OCI-LY7 (cell line): Measurements from ENCODE around the gene CLDN9. TPM values are rescaled to one million over a fixed set of nuclear protein-coding genes. Genes with fewer than 3 reads are reported as not detected.

Source experiments
- BruUV-seq: library from RNA; stranded (reverse); fragments of 400-500 nt; replicated peaks from 2 replicates; lab custom pipeline; 2021; lab: Mats Ljungman, UMichigan
- CTCF ChIA-PET: fragments of 300-600 bp; sonication (Branson Sonifier 250); formaldehyde crosslinking; loops from one replicate; lab custom pipeline; 2022; ENCODE audit warnings: antibody characterized with exemption; ENCODE audit not compliant: unreplicated experiment; lab: Charles Lee
- POLR2A ChIA-PET: fragments of 300-600 bp; sonication (Branson Sonifier 250); formaldehyde crosslinking; loops from one replicate; lab custom pipeline; 2022; ENCODE audit warnings: antibody characterized with exemption; lab: Charles Lee
- DNase-seq: peaks from one replicate; pipeline ENCODE4 v3.0.0-alpha.2; 2015; ENCODE audit warnings: low spot score
- H2AFZ ChIP-seq: fragments of 200-600 bp; sonication (generic), shearing (Covaris generic); 2 replicates; pipeline ENCODE4 v1.6.1; 2014; ENCODE audit warnings: mild to moderate bottlenecking, antibody characterized with exemption, low read length, moderate library complexity
- H3K27ac ChIP-seq: fragments of 200-600 bp; sonication (generic); 2 replicates; pipeline ENCODE4 v1.5.1; 2014; ENCODE audit warnings: mixed run types, low read depth, mild to moderate bottlenecking, moderate library complexity, low read length, inconsistent platforms; ENCODE audit not compliant: poor library complexity, severe bottlenecking
- H3K36me3 ChIP-seq: fragments of 200-600 bp; sonication (generic); 2 replicates; pipeline ENCODE4 v1.6.1; 2014; ENCODE audit warnings: mild to moderate bottlenecking, antibody characterized with exemption, low read length, moderate library complexity, mixed read lengths; ENCODE audit not compliant: insufficient read depth
- H3K4me1 ChIP-seq: fragments of 200-600 bp; sonication (generic); 2 replicates; pipeline ENCODE4 v1.5.1; 2014; ENCODE audit warnings: mild to moderate bottlenecking, low read length; ENCODE audit not compliant: insufficient read depth, poor library complexity, severe bottlenecking
- H3K4me2 ChIP-seq: fragments of 200-600 bp; sonication (generic); 2 replicates; pipeline ENCODE4 v1.6.1; 2014; ENCODE audit warnings: mild to moderate bottlenecking, low read length
- H3K4me3 ChIP-seq: fragments of 200-600 bp; sonication (generic); 2 replicates; pipeline ENCODE4 v1.5.1; 2014; ENCODE audit warnings: mild to moderate bottlenecking, low read depth, low read length; ENCODE audit not compliant: poor library complexity, severe bottlenecking
- H3K79me2 ChIP-seq: fragments of 200-600 bp; sonication (generic); 2 replicates; pipeline ENCODE4 v1.6.1; 2016; ENCODE audit warnings: low read depth, mild to moderate bottlenecking, low read length, moderate library complexity, mixed read lengths; ENCODE audit not compliant: insufficient read depth
- H3K9me2 ChIP-seq: fragments of 200-600 bp; sonication (generic); 2 replicates; pipeline ENCODE4 v1.6.1; 2016; ENCODE audit warnings: mild to moderate bottlenecking, low read length, mixed read lengths; ENCODE audit not compliant: insufficient read depth
- H3K9me3 ChIP-seq: fragments of 200-600 bp; sonication (generic); 2 replicates; pipeline ENCODE4 v1.6.1; 2014; ENCODE audit warnings: mild to moderate bottlenecking, mixed run types, low read length, mixed read lengths
- H4K20me1 ChIP-seq: fragments of 200-600 bp; sonication (generic); 2 replicates; pipeline ENCODE4 v1.6.1; 2014; ENCODE audit warnings: mild to moderate bottlenecking, antibody characterized with exemption, low read length, moderate library complexity, mixed read lengths; ENCODE audit not compliant: insufficient read depth
- CTCF ChIP-seq: fragments of 200-600 bp; sonication (generic); conservative IDR thresholded peaks from 2 replicates; pipeline ENCODE4 v1.5.1; 2014; ENCODE audit warnings: mild to moderate bottlenecking, antibody characterized with exemption, low read length, moderate library complexity, mixed read lengths
- EZH2phosphoT487 ChIP-seq: fragments of 200-600 bp; sonication (generic); IDR thresholded peaks from 2 replicates; pipeline ENCODE4 v1.6.1; 2018; ENCODE audit warnings: low read depth, borderline replicate concordance, mild to moderate bottlenecking, mixed run types, antibody characterized with exemption, low read length, moderate library complexity, mixed read lengths
- intact Hi-C: fragments of 100-400 bp; cut with micrococcal nuclease; formaldehyde crosslinking; loops from one replicate; pipeline ENCODE4 v1.10.0; 2022; ENCODE audit not compliant: unreplicated experiment
- total RNA-seq, 2 experiments: library from RNA; depleted of rRNA in 1 of 2; stranded (reverse); fragments of >200 nt in 1 of 2; shearing (Covaris generic) in 1 of 2; gene quantifications; 2 replicates each; pipeline ENCODE4 v1.2.3, GENCODE V29; 2014 to 2022

CLDN9 gene
- total RNA-seq, 2 experiments from 2014 or later: 0.42 TPM; not detected in 1

DNA sequence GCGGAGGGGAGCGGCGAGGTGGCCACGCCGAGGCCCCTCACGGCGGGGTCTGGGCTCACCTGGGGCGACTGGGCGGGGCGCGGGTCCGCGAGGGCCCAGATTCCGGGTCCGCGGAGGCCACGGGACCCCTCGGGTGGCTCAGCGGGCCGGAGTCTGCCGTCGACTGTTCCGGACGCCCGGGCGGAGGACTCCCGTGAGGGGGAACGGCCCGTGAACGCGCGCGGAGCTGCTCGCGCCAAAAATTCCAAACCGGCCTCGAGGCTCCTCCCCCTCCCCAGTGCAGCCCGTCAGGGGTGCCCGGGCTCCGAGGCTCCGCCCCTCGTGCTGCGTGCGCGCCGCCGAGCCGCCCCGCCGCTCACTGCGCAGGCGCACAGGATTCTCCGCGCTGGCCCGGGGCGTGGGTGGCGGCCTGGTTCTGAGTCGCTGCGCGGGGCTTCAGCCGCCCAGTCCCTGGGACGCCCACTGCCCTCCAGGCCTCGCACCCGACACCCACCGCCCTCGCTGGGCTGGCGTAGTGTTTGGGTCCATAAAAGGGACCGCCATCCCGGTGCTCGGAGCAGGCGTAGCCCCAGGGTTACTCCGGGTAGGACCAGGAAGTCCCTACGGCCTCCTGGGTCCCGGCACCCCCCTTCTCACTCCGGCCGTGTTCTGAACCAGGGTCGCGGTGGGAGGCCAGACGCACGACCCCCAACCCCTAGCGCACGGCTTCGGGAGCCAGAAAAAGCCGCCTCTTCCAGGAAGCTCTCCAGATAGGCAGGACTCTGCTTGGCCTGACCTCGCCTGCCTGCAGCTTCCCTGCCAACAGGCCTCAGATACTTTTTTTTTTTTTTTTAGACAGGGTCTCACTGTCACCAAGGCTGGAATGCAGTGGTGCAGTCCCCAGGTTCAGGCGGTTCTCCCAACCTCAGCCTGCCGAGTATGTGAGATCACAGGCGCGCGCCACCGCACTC lies 32.2 kb upstream of the CLDN9 start, which contains the start of gene PKMYT1:
PKMYT1 (minus strand) TSS at position 220 of the 950 bp plus-strand sequence. CDS start 789 bp downstream, outside the sequence.
- BruUV-seq: TSS peak; percentile 95
- ChIA-PET CTCF (interaction anchor here (1.2 kb wide), 1 partner anchor 24 kb away, joined by 3 read pairs; no protein-coding TSS in a partner anchor), POLR2A (interaction anchor here (0.7 kb wide), 1 partner anchor 225 kb away, joined by 3 read pairs; no protein-coding TSS in a partner anchor)
- H3K36me3 ChIP-seq: peaks cover 40% of the 10 kb centered on the region
- peak within 1 kb of the TSS; percentile 86 for H3K4me2 ChIP-seq
- no peaks in the 10 kb centered on the region for H4K20me1 ChIP-seq
- DNase-seq: peak; percentile 94
- no peaks in the 10 kb centered on the region for H3K9me2 ChIP-seq
- H3K79me2 ChIP-seq: peaks cover 27% of the 10 kb centered on the region; the same call in 1 of the 2 replicates
- peak within 1 kb of the TSS; percentile 67 for H3K27ac ChIP-seq
- H3K4me3 ChIP-seq: peak within 1 kb of the TSS; percentile 80
- peak within 1 kb of the TSS; percentile 10; the same call in 1 of the 2 replicates for H2AFZ ChIP-seq
- no peaks in the 10 kb centered on the region for H3K9me3 ChIP-seq
- intact Hi-C loops: loop anchor here (1.0 to 5.0 kb wide), 2 partner anchors 11 to 68 kb away; partner anchors contain the start of genes FLYWCH1 and PAQR4
- TF ChIP-seq CTCF (no peak), EZH2phosphoT487 (no peak)
- peaks cover 48% of the 10 kb centered on the region for H3K4me1 ChIP-seq

DNA sequence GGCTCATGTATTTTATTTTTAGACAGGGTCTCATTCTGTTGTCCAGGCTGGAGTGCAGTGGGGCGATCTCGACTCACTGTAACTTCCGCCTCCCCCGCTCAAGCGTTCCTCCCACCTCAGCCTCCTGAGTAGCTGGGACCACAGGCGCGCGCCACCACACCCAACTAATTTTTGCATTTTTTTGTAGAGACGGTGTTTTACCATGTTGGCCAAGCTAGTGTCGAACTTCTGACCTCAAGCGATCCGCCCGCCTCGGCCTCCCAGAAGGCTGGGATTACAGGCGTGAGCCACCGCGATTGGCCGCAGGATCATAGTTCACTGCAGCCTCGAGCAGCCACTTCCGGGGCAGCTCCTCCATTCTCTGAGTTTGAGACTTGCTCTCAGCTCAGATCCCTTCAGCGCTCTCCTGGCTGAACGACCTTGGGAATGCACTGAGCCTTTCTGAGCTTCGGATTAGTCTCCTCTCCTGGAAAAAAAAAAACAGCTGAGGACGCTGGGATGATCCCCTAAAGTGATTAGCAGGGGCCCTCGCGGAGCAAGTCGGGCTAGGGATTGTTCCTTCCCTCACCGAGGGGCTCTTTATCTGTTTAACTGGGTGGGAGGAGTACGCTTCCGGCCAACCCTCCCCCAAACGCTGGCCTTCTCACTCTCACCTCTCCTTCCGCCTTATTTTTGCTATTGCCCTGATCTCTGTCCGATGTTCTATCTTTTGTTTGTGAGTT lies 31.4 kb upstream of the CLDN9 start:
- Histone ChIP-seq H3K4me2 (peak overlapping the region; percentile 86), H3K36me3 (peaks cover 32% of the 10 kb centered on the region), H3K27ac (peak overlapping the region; percentile 67), H2AFZ (no peak overlapping the region), H3K9me3 (no peaks in the 10 kb centered on the region), H3K79me2 (peaks cover 27% of the 10 kb centered on the region; the same call in 1 of the 2 replicates), H3K4me1 (peaks cover 48% of the 10 kb centered on the region), H4K20me1 (no peaks in the 10 kb centered on the region), H3K9me2 (no peaks in the 10 kb centered on the region), H3K4me3 (peak overlapping the region; percentile 80)
- BruUV-seq: no TSS peak
- TF ChIP-seq EZH2phosphoT487 (no peak), CTCF (no peak)
- DNase-seq: no peak
- ChIA-PET CTCF (interaction anchor here (0.5 to 1.2 kb wide), 2 partner anchors 23 to 54 kb away, joined by 3 read pairs; no protein-coding TSS in a partner anchor), POLR2A (interaction anchor here (0.7 kb wide), 1 partner anchor 224 kb away, joined by 3 read pairs; no protein-coding TSS in a partner anchor)
- intact Hi-C loops: loop anchor here (5.0 kb wide), 1 partner anchor 69 kb away; the partner anchor contains the start of gene FLYWCH1
